A549 (cell line): ENCODE results near the gene OR51A4. TPM values are rescaled to one million over a fixed set of nuclear protein-coding genes. Genes with fewer than 3 reads are reported as not detected.

Source experiments
- ATAC-seq, 2 experiments: fragments of 200-7000 bp in 1 of 2; fragments of >200 bp in 1 of 2; cut with Nextera tagmentation in 1 of 2; cut with Tn5 transposase in 1 of 2; 3 replicates each; pipeline versions ENCODE4 v1.8.0 to v1.9.1; 2018 to 2020; ENCODE audit warnings: mild to moderate bottlenecking in 1 of 2, moderate library complexity in 1 of 2
- CTCF ChIA-PET: fragments of 300-600 bp; sonication (Branson Sonifier 250); formaldehyde crosslinking; extraction: SDS; loops from one replicate; lab custom pipeline; 2021; ENCODE audit warnings: antibody characterized with exemption, inconsistent platforms; lab: Yijun Ruan, JAX
- POLR2A ChIA-PET: fragments of 350-600 bp; formaldehyde crosslinking; extraction: SDS; loops from one replicate; lab custom pipeline; 2021; ENCODE audit warnings: antibody characterized with exemption, inconsistent platforms; lab: Yijun Ruan, JAX
- DNase-seq, 2 experiments: peaks; one replicate each; pipeline versions ENCODE4 v3.0.0 to v3.0.0-alpha.2; 2011 to 2016; ENCODE audit warnings: low read depth in 1 of 2, low spot score in 1 of 2
- FAIRE-seq: peaks from 2 replicates; lab custom pipeline; 2011; peaks lifted over from hg19 to GRCh38; lab: Jason Lieb, UNC
- H3K27ac ChIP-seq, 2 experiments: fragments of >200 bp; sonication (Bioruptor Twin); formaldehyde crosslinking; 3 replicates each; pipeline ENCODE4 v1.5.1; 2016 to 2017
- H3K4me1 ChIP-seq: fragments of >200 bp; sonication (Bioruptor Twin); formaldehyde crosslinking; 3 replicates; pipeline ENCODE4 v1.6.1; 2016
- H3K4me2 ChIP-seq: fragments of >200 bp; sonication (Bioruptor Twin); formaldehyde crosslinking; 3 replicates; pipeline ENCODE4 v1.6.1; 2016
- H3K4me3 ChIP-seq: fragments of >200 bp; sonication (Bioruptor Twin); formaldehyde crosslinking; 3 replicates; pipeline ENCODE4 v1.5.1; 2016
- H3K9me3 ChIP-seq: fragments of >200 bp; sonication (Bioruptor Twin); formaldehyde crosslinking; 3 replicates; pipeline ENCODE4 v1.6.1; 2016
- ATOH8 ChIP-seq: fragments of 250-450 bp; sonication (Bioruptor Pico); IDR thresholded peaks from 2 replicates; pipeline ENCODE4 v1.5.0; 2020; ENCODE audit warnings: low read depth, mild to moderate bottlenecking, moderate library complexity
- CBX2 ChIP-seq: fragments of 200-600 bp; sonication (generic); IDR thresholded peaks from 2 replicates; pipeline ENCODE4 v1.6.1; 2016; ENCODE audit warnings: low read depth, mild to moderate bottlenecking, borderline replicate concordance
- CHD2 ChIP-seq: fragments of 150-350 bp; IDR thresholded peaks from 2 replicates; pipeline ENCODE4 v1.6.1; 2014; ENCODE audit warnings: low read length; ENCODE audit not compliant: partially characterized antibody
- E2F6 ChIP-seq: IDR thresholded peaks from 2 replicates; pipeline ENCODE4 v1.6.1; 2012; ENCODE audit warnings: low read depth, borderline replicate concordance
- EHF ChIP-seq: fragments of 250-450 bp; sonication (Bioruptor Pico); IDR thresholded peaks from 2 replicates; pipeline ENCODE4 v1.5.0; 2020; ENCODE audit warnings: mild to moderate bottlenecking
- EHMT2 ChIP-seq: fragments of 200-600 bp; sonication (generic); IDR thresholded peaks from 2 replicates; pipeline ENCODE4 v1.6.1; 2016; ENCODE audit warnings: antibody characterized with exemption, low read depth, mild to moderate bottlenecking, moderate library complexity
- ESRRA ChIP-seq: fragments of 150-350 bp; IDR thresholded peaks from 2 replicates; pipeline ENCODE4 v1.6.1; 2014; ENCODE audit warnings: mild to moderate bottlenecking, low read length, borderline replicate concordance
- FOSB ChIP-seq: fragments of 250-450 bp; sonication (Bioruptor Pico); IDR thresholded peaks from 2 replicates; pipeline ENCODE4 v1.5.0; 2020; ENCODE audit warnings: mild to moderate bottlenecking, moderate library complexity
- HDAC2 ChIP-seq: fragments of 200-600 bp; sonication (generic); IDR thresholded peaks from 2 replicates; pipeline ENCODE4 v1.6.1; 2016
- MAFK ChIP-seq: fragments of 450-650 bp; IDR thresholded peaks from 2 replicates; pipeline ENCODE4 v1.6.1; 2014; ENCODE audit not compliant: partially characterized antibody
- MYC ChIP-seq: IDR thresholded peaks from 2 replicates; pipeline ENCODE4 v1.6.1; 2012; ENCODE audit warnings: mild to moderate bottlenecking, inconsistent platforms, low read length, improper control_type of control experiment, borderline replicate concordance
- NFE2L2 ChIP-seq: fragments of 150-350 bp; conservative IDR thresholded peaks from 2 replicates; pipeline ENCODE4 v1.6.1; 2014; ENCODE audit warnings: low read length
- PBX3 ChIP-seq: IDR thresholded peaks from 2 replicates; pipeline ENCODE4 v1.6.1; 2012
- RCOR1 ChIP-seq: fragments of 150-350 bp; IDR thresholded peaks from 2 replicates; pipeline ENCODE4 v1.6.1; 2014; ENCODE audit warnings: antibody characterized with exemption, low read length, low read depth
- RFX5 ChIP-seq: fragments of 450-650 bp; IDR thresholded peaks from 2 replicates; pipeline ENCODE4 v1.7.1; 2014; ENCODE audit warnings: antibody characterized with exemption, mild to moderate bottlenecking, moderate library complexity
- SMC3 ChIP-seq: fragments of >200 bp; sonication (Bioruptor Twin); formaldehyde crosslinking; IDR thresholded peaks from 3 replicates; pipeline ENCODE4 v1.6.1; 2018; ENCODE audit warnings: inconsistent platforms
- ZFP36 ChIP-seq: fragments of 450-650 bp; IDR thresholded peaks from 2 replicates; pipeline ENCODE4 v1.6.1; 2014; ENCODE audit warnings: borderline replicate concordance; ENCODE audit not compliant: partially characterized antibody
- ZNF302 ChIP-seq: fragments of 250-450 bp; sonication (Bioruptor Pico); IDR thresholded peaks from 2 replicates; pipeline ENCODE4 v1.9.0; 2021; ENCODE audit warnings: inconsistent platforms, mild to moderate bottlenecking, moderate library complexity
- ZSCAN20 ChIP-seq: fragments of 250-450 bp; sonication (Bioruptor Pico); IDR thresholded peaks from 2 replicates; pipeline ENCODE4 v1.8.0; 2022; ENCODE audit warnings: mild to moderate bottlenecking, moderate library complexity
- WGBS: methylation state at CpG from one replicate; pipeline ENCODE4 v1.1.6; 2017; ENCODE audit errors: missing lambda C conversion rate; 5-methylcytosine and 5-hydroxymethylcytosine counted together
- polyA plus RNA-seq, 4 experiments: library from polyadenylated mRNA; depleted of rRNA in 3 of 4; stranded (reverse); fragments of >200 nt; fragmentation: RNase III in 1 of 4; extraction: RNeasy Plus Mini Kit Qiagen cat#74134 plus additional on column Dnase treatment in 1 of 4; gene quantifications; 2 replicates in 3 of 4; 3 replicates in 1 of 4; pipeline ENCODE4 v1.2.3, GENCODE V29; 2011 to 2017

OR51A4 gene
- polyA plus RNA-seq, 2 of the 4 experiments (the other 2 are of a cell fraction) = not detected

GRCh38 chr11:4924239-4924638 lies 23.2 kb downstream of the OR51A4 start, which contains the start of gene OR51G1:
OR51G1 (minus strand) TSS chr11:4924339; CDS start chr11:4924339, 0 bp downstream.
- CTCF ChIA-PET = no interaction called here

GRCh38 chr11:4922304-4922703 lies 25.1 kb downstream of the OR51A4 start:
- TF ChIP-seq PBX3 = no peak
- TF ChIP-seq MAFK = peak; percentile 71
- TF ChIP-seq NFE2L2 = peak; percentile 42
- CTCF ChIA-PET = no interaction called here
- Histone ChIP-seq H3K9me3 (no peaks in the 10 kb centered on the region), H3K4me3 (no peak overlapping the region), H3K4me2 (no peak overlapping the region), H3K27ac (no peak overlapping the region), H3K4me1 (no peaks in the 10 kb centered on the region)
- no peak for FAIRE-seq
- no peak for DNase-seq
- POLR2A ChIA-PET = no interaction called here
- WGBS = 2% methylated on average over 1 of the region's 1 CpG
- ATAC-seq = no peak

More at GRCh38 chr11:4924239-4924638, 23.2 kb downstream of the OR51A4 start, which contains the start of gene OR51G1:
- ATAC-seq = no peak
- POLR2A ChIA-PET = no interaction called here
- Histone ChIP-seq H3K4me2 (no peak within 1 kb of the TSS), H3K27ac (no peak within 1 kb of the TSS), H3K4me3 (no peak within 1 kb of the TSS), H3K9me3 (no peaks in the 10 kb centered on the region), H3K4me1 (no peaks in the 10 kb centered on the region)
- DNase-seq = no peak
- FAIRE-seq = no peak
- WGBS = 21% methylated on average over 1 of the region's 1 CpG
- TF ChIP-seq CBX2 (no peak), MAFK (no peak), ESRRA (no peak), FOSB (CRISPR knock-in tag) (no peak), RCOR1 (no peak), SMC3 (no peak), EHMT2 (no peak), RFX5 (no peak), E2F6 (no peak), ATOH8 (no peak)

GRCh38 chr11:4921796-4922195 lies 25.6 kb downstream of the OR51A4 start:
- TF ChIP-seq EHF (CRISPR knock-in tag) (no peak), MYC (no peak), ZNF302 (CRISPR knock-in tag) (no peak), ZSCAN20 (CRISPR knock-in tag) (no peak), ZFP36 (no peak)
- no peaks in the 10 kb centered on the region for H3K4me1 ChIP-seq
- H3K4me3 ChIP-seq = no peak overlapping the region
- no peak overlapping the region for H3K27ac ChIP-seq
- DNase-seq (no peak), ATAC-seq (no peak), FAIRE-seq (no peak)
- no peak overlapping the region for H3K4me2 ChIP-seq
- H3K9me3 ChIP-seq = no peaks in the 10 kb centered on the region
- POLR2A ChIA-PET = no interaction called here
- WGBS = 3% methylated on average over 1 of the region's 1 CpG
- CTCF ChIA-PET = no interaction called here

- H3K4me1 ChIP-seq = no peaks in the 10 kb centered on the region
- H3K27ac ChIP-seq = no peak within 1 kb of the TSS
- CTCF ChIA-PET = no interaction called here
- POLR2A ChIA-PET = no interaction called here
- H3K9me3 ChIP-seq = no peaks in the 10 kb centered on the region
- TF ChIP-seq MYC (no peak), HDAC2 (no peak), SMC3 (no peak), CHD2 (no peak), FOSB (CRISPR knock-in tag) (no peak)
- FAIRE-seq (no peak), ATAC-seq (no peak), DNase-seq (no peak)
- WGBS = 16% methylated on average over 4 of the region's 4 CpGs
- no peak within 1 kb of the TSS for H3K4me2 ChIP-seq
- no peak within 1 kb of the TSS for H3K4me3 ChIP-seq
Measured at GRCh38 chr11:4919250-4919649, 28.2 kb downstream of the OR51A4 start, which contains the start of gene OR51G2. OR51G2 (minus strand) TSS chr11:4919350; CDS start chr11:4915663, 3,687 bp downstream.
